ENCODE results near the gene ZNF573. TPM values are rescaled to one million over a fixed set of nuclear protein-coding genes. Genes with fewer than 3 reads are reported as not detected.

Gene ZNF573
- total RNA-seq, 1 donor from 2014 or later = 16.1 TPM

GRCh38 chr19:37738371-37738770, 41.0 kb downstream of the ZNF573 start:
- Mint-ChIP-seq H3K4me3 (no peak overlapping the region), H3K4me1 (no peaks in the 10 kb centered on the region), H3K36me3 (ENCODE audit: low read depth) (peaks cover 74% of the 10 kb centered on the region), H3K27me3 (ENCODE audit: low read depth) (no peaks in the 10 kb centered on the region), H3K27ac (ENCODE audit: unreplicated experiment) (no peak overlapping the region), H3K9me3 (peaks cover 39% of the 10 kb centered on the region)
- no peak for DNase-seq (ENCODE audit: low read depth, low spot score)
- TF ChIP-seq CTCF (conservative IDR thresholded peaks at IDR 0.05) = no peak

GRCh38 chr19:37725181-37725580, 54.2 kb downstream of the ZNF573 start:
- no peak for TF ChIP-seq CTCF (conservative IDR thresholded peaks at IDR 0.05)
- H3K4me1 Mint-ChIP-seq = no peaks in the 10 kb centered on the region
- no peaks in the 10 kb centered on the region for H3K9me3 Mint-ChIP-seq
- H3K27ac Mint-ChIP-seq (ENCODE audit: unreplicated experiment) = no peak overlapping the region
- peaks cover 4% of the 10 kb centered on the region for H3K36me3 Mint-ChIP-seq (ENCODE audit: low read depth)
- no peaks in the 10 kb centered on the region for H3K27me3 Mint-ChIP-seq (ENCODE audit: low read depth)
- no peak for DNase-seq (ENCODE audit: low read depth, low spot score)
- H3K4me3 Mint-ChIP-seq = no peak overlapping the region

- peak; percentile 41 for TF ChIP-seq CTCF (conservative IDR thresholded peaks at IDR 0.05)
- DNase-seq (ENCODE audit: low read depth, low spot score) = no peak
- peaks cover 31% of the 10 kb centered on the region for H3K4me1 Mint-ChIP-seq
- H3K27ac Mint-ChIP-seq (ENCODE audit: unreplicated experiment) = no peak overlapping the region
- H3K27me3 Mint-ChIP-seq (ENCODE audit: low read depth) = no peaks in the 10 kb centered on the region
- H3K4me3 Mint-ChIP-seq = peak overlapping the region; percentile 91
- H3K9me3 Mint-ChIP-seq = no peaks in the 10 kb centered on the region
- H3K36me3 Mint-ChIP-seq (ENCODE audit: low read depth) = peaks cover 21% of the 10 kb centered on the region
Measured at GRCh38 chr19:37719927-37720265, 59.5 kb downstream of the ZNF573 start.

GRCh38 chr19:37719111-37719926, 60.1 kb downstream of the ZNF573 start, which contains the start of gene ZNF607:
TSS of gene ZNF607 (minus strand) at chr19:37719761. CDS start at chr19:37711618, 8,143 bp downstream.
- Mint-ChIP-seq H3K9me3 (no peaks in the 10 kb centered on the region), H3K36me3 (ENCODE audit: low read depth) (peaks cover 23% of the 10 kb centered on the region)
- DNase-seq (ENCODE audit: low read depth, low spot score) = peak; percentile 91

GRCh38 chr19:37718304-37718703, 61.1 kb downstream of the ZNF573 start:
- DNase-seq (ENCODE audit: low read depth, low spot score) = no peak
- Mint-ChIP-seq H3K36me3 (ENCODE audit: low read depth) (peaks cover 27% of the 10 kb centered on the region), H3K4me1 (peaks cover 31% of the 10 kb centered on the region), H3K27ac (ENCODE audit: unreplicated experiment) (peak overlapping the region; percentile 29), H3K9me3 (no peaks in the 10 kb centered on the region), H3K4me3 (peak overlapping the region; percentile 91), H3K27me3 (ENCODE audit: low read depth) (no peaks in the 10 kb centered on the region)
- TF ChIP-seq CTCF (conservative IDR thresholded peaks at IDR 0.05) = no peak

More at GRCh38 chr19:37719111-37719926, 60.1 kb downstream of the ZNF573 start, which contains the start of gene ZNF607:
- no peaks in the 10 kb centered on the region for H3K27me3 Mint-ChIP-seq (ENCODE audit: low read depth)
- peak; percentile 68 for TF ChIP-seq CTCF (conservative IDR thresholded peaks at IDR 0.05)
- peak within 1 kb of the TSS; percentile 91 for H3K4me3 Mint-ChIP-seq
- peak within 1 kb of the TSS; percentile 89 for H3K27ac Mint-ChIP-seq (ENCODE audit: unreplicated experiment)
- peaks cover 31% of the 10 kb centered on the region for H3K4me1 Mint-ChIP-seq

Measured in neural crest cell (in vitro differentiated cells).